ENCODE results near the gene LTBP1.

DNA sequence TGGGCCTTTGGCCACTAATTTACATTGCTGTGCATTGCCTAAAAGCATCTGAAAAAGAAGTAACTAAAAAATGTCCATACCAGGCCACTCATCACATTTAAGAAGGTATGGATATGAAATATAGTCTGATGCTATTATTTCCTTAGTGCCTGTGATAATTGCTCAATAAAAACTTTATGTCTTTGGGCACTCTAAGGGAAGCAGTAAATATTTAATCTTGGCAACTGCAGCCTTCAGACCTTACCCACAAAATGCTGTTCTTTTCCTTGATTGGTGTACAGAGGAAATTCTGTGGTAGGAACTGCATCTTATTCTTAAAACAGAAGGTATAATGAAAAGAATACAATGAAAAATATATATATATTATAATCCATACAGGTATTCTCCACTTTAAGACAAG, 403.9 kb downstream of the LTBP1 start:
- TF ChIP-seq POLR2A (IDR thresholded peaks at IDR 0.05) (no peak), CTCF (IDR thresholded peaks at IDR 0.05) (no peak), EP300 (IDR thresholded peaks at IDR 0.05; ENCODE audit: low read depth) (no peak), POLR2AphosphoS5 (IDR thresholded peaks at IDR 0.05) (no peak)

Measured in transverse colon (tissue), 4 donors.